Heart left ventricle (tissue), 13 donors: ENCODE data around the gene TTC6.

ENCODE experiments used
- POLR2A ChIP-seq, 2 donors: fragments of 450-650 bp; IDR thresholded peaks; one replicate each; pipeline ENCODE4 v1.6.1; 2017; ENCODE audit warnings: antibody characterized with exemption in 2 of 2, mild to moderate bottlenecking in 2 of 2, moderate library complexity in 2 of 2
- TF ChIP-seq, protein P1 (sequence below), 12 donors: fragments of 200-600 bp; sonication (generic) in 4 of 12; IDR thresholded peaks; one replicate each; pipeline versions ENCODE4 v1.5.0 to v1.8.0; 2018 to 2022; ENCODE audit warnings: antibody characterized with exemption in 12 of 12, mild to moderate bottlenecking in 5 of 12
- donor health status: ischemic (EF 13 %, LVEDD 7.1; RV severe dilation, severe dysfunction).
- donor health status: DM: no; HTN: yes; CAD: no.
- donor health status: DM: no; HTN: no; CAD: no.
- donor health status: ischemic (EF 25% LVEDD 6.9; RV normal size, moderate dysfunction).
- donor health status: ischemic (EF 25% LVEDD 5.7; RV mildly dilated, moderate dysfunction).
- donor health status: ischemic (EF 35%, LVEDD 5.7; RV mildly dilated, moderate dysfunction).
- donor health status: nonischemic (EF 11% LVEDD 7.7; RV severe dilation, severe dysfunction).
- donor health status: DM: yes; HTN: yes; CAD: no.
- donor health status: PGD.
- donor health status: ischemic (EF 29% LVEDD 5.4; RV normal size, mild dysfunction).
- donor health status: nonischemic (EF 23%, LVEDD 6.1; RV moderate dilation, normal function).

DNA sequence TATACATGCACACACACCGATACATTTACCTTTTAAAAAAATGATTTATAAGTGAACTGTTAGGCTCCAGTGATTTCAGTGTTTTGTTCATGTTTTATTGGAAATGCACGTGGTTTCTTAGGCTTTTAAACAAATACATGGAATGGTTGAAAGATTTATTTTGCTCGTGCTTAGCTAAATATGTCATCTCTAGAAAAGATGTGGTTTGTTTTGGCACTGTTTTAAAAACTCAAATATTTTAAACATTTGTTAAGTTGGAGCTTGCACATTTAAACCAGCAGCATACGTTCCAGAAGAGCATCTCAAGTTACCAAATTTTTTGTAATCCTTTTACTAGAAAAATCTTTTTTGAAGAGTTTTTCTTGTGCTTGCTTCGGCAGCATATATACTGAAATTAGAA lies 44.9 kb upstream of the TTC6 start:
- TF ChIP-seq, protein P1, sequence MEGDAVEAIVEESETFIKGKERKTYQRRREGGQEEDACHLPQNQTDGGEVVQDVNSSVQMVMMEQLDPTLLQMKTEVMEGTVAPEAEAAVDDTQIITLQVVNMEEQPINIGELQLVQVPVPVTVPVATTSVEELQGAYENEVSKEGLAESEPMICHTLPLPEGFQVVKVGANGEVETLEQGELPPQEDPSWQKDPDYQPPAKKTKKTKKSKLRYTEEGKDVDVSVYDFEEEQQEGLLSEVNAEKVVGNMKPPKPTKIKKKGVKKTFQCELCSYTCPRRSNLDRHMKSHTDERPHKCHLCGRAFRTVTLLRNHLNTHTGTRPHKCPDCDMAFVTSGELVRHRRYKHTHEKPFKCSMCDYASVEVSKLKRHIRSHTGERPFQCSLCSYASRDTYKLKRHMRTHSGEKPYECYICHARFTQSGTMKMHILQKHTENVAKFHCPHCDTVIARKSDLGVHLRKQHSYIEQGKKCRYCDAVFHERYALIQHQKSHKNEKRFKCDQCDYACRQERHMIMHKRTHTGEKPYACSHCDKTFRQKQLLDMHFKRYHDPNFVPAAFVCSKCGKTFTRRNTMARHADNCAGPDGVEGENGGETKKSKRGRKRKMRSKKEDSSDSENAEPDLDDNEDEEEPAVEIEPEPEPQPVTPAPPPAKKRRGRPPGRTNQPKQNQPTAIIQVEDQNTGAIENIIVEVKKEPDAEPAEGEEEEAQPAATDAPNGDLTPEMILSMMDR (IDR thresholded peaks at IDR 0.05): no peak
- no peak for TF ChIP-seq POLR2A (IDR thresholded peaks at IDR 0.05)
